ENCODE results near the gene EED. TPM values are rescaled to one million over a fixed set of nuclear protein-coding genes. Genes with fewer than 3 reads are reported as not detected.

The EED gene
- polyA plus RNA-seq, 3 donors: 2.3 to 17.8 (median 5.1) TPM

DNA sequence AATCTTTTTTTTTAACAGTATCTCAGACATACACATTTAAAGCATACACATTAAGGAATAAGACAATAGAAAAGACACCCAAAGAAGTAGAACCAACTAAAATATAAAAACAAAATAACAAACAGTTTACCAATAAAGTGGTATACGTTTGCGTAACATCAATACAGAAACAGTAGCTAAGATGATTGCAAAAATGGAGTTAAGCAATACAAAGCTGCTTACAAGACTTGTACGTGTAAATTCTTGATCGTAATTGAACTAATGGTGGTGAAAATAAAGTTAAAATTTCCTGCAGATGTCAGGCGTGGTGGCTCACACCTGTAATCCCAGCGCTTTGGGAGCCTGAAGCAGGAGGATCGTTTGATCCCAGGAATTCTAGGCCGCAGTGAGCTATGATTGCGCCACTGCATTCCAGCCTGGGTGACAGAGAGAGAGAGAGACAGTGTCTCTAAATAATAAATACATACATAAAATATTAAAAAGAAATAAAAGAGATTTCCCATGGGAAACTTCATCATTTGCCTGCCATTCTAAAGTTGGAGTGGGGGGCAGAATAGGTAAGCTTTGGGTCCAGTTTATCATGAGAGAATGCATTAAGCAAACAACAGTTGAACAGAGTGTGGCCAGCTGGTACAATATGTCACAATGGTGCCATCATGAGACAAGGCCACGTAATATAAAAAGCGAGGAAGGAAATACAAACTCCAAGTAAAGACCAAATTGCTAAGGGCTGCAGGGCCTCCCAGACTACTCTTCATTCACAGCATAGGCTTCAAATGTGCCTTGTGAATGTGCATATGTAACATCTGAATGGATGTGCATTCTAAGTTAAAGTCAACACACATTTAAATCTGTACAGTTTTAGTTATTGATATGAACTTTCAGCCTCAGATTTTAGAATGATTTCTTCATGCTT is 38.9 kb upstream of the EED start:
- intact Hi-C loops (cut with micrococcal nuclease): no loop called here
- peaks cover 0 to 5% (median 0%) of the 10 kb centered on the region in 3 donors for H3K27me3 Mint-ChIP-seq (ENCODE audit: low read depth in 3 of 3)
- Histone ChIP-seq H3K36me3 (replicated peaks in 1 of 2; ENCODE audit: control insufficient read depth in 1 of 2, insufficient read depth in 2 of 2, low read length in 2 of 2) (no peaks in the 10 kb centered on the region), H3K4me3 (replicated peaks in 1 of 3; ENCODE audit: low read depth in 2 of 3, low read length in 3 of 3) (peak overlapping the region in 2 of 3 experiments; percentile 36 to 74), H3K4me2 (replicated peaks; ENCODE audit: extremely low read depth, low read length, poor library complexity, severe bottlenecking) (peak overlapping the region; percentile 76), H3K4me1 (ENCODE audit: control insufficient read depth in 1 of 2, insufficient read depth in 2 of 2, low read length in 2 of 2) (peaks cover 52 to 58% of the 10 kb centered on the region in 2 donors), H4K20me1 (ENCODE audit: insufficient read depth, low read length) (no peaks in the 10 kb centered on the region), H3K27me3 (ENCODE audit: control insufficient read depth in 2 of 2, insufficient read depth in 2 of 2, low read length in 2 of 2) (no peaks in the 10 kb centered on the region), H3K27ac (ENCODE audit: low read depth in 1 of 2, low read length in 2 of 2) (peak overlapping the region; percentile 95 to 96), H3K9ac (ENCODE audit: insufficient read depth, low read length, poor library complexity, severe bottlenecking) (peak overlapping the region; percentile 60), H3K9me3 (replicated peaks in 1 of 2; ENCODE audit: control insufficient read depth in 1 of 2, insufficient read depth in 1 of 2, low read length in 2 of 2) (no peaks in the 10 kb centered on the region), H2AFZ (ENCODE audit: insufficient read depth, low read depth, low read length, poor library complexity, severe bottlenecking) (no peak overlapping the region), H3K79me2 (ENCODE audit: insufficient read depth, low read length) (peaks cover 30% of the 10 kb centered on the region)
- H3K36me3 Mint-ChIP-seq: peaks cover 0 to 2% of the 10 kb centered on the region in 2 donors
- no peak overlapping the region for H3K27ac Mint-ChIP-seq
- TF ChIP-seq, protein P1, sequence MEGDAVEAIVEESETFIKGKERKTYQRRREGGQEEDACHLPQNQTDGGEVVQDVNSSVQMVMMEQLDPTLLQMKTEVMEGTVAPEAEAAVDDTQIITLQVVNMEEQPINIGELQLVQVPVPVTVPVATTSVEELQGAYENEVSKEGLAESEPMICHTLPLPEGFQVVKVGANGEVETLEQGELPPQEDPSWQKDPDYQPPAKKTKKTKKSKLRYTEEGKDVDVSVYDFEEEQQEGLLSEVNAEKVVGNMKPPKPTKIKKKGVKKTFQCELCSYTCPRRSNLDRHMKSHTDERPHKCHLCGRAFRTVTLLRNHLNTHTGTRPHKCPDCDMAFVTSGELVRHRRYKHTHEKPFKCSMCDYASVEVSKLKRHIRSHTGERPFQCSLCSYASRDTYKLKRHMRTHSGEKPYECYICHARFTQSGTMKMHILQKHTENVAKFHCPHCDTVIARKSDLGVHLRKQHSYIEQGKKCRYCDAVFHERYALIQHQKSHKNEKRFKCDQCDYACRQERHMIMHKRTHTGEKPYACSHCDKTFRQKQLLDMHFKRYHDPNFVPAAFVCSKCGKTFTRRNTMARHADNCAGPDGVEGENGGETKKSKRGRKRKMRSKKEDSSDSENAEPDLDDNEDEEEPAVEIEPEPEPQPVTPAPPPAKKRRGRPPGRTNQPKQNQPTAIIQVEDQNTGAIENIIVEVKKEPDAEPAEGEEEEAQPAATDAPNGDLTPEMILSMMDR (IDR thresholded peaks at IDR 0.05): no peak
- DNase-seq: peak; percentile 72 to 92 (median 82)
- peak overlapping the region; percentile 58 to 86 for H3K4me3 Mint-ChIP-seq
- no peaks in the 10 kb centered on the region for H3K9me3 Mint-ChIP-seq
- peaks cover 12% of the 10 kb centered on the region for H3K4me1 Mint-ChIP-seq
- WGBS (ENCODE audit: insufficient coverage): 45% methylated on average over 5 of the region's 11 CpGs

DNA sequence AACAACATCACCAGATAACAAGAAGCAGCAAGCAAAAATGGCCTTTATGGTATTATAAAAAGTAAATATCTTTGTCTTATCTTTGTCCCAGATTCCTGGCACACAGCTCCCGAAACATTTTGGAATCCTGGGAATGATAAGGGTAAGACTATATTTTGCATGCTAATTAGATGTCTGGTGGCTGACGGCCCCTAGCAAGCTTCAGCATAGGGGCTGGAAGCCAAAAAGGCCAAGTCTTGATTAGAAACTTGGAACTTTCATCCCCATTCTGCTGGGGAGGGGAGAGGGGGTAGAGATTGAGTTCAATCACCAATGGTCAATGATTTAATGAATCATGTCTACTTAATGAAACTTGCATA is 38.2 kb upstream of the EED start:
- Histone ChIP-seq H3K36me3 (replicated peaks in 1 of 2; ENCODE audit: control insufficient read depth in 1 of 2, insufficient read depth in 2 of 2, low read length in 2 of 2) (no peaks in the 10 kb centered on the region), H3K27ac (ENCODE audit: low read depth in 1 of 2, low read length in 2 of 2) (peak overlapping the region; percentile 79 to 95), H3K4me2 (replicated peaks; ENCODE audit: extremely low read depth, low read length, poor library complexity, severe bottlenecking) (no peak overlapping the region), H3K79me2 (ENCODE audit: insufficient read depth, low read length) (peaks cover 24% of the 10 kb centered on the region), H3K4me1 (ENCODE audit: control insufficient read depth in 1 of 2, insufficient read depth in 2 of 2, low read length in 2 of 2) (peaks cover 46 to 51% of the 10 kb centered on the region in 2 donors), H3K9ac (ENCODE audit: insufficient read depth, low read length, poor library complexity, severe bottlenecking) (no peak overlapping the region), H3K27me3 (ENCODE audit: control insufficient read depth in 2 of 2, insufficient read depth in 2 of 2, low read length in 2 of 2) (no peaks in the 10 kb centered on the region), H3K4me3 (replicated peaks in 1 of 3; ENCODE audit: low read depth in 2 of 3, low read length in 3 of 3) (no peak overlapping the region), H4K20me1 (ENCODE audit: insufficient read depth, low read length) (no peaks in the 10 kb centered on the region), H3K9me3 (replicated peaks in 1 of 2; ENCODE audit: control insufficient read depth in 1 of 2, insufficient read depth in 1 of 2, low read length in 2 of 2) (no peaks in the 10 kb centered on the region), H2AFZ (ENCODE audit: insufficient read depth, low read depth, low read length, poor library complexity, severe bottlenecking) (no peak overlapping the region)
- Mint-ChIP-seq H3K27me3 (ENCODE audit: low read depth in 3 of 3) (peaks cover 0 to 5% (median 0%) of the 10 kb centered on the region in 3 donors), H3K36me3 (peaks cover 0 to 2% of the 10 kb centered on the region in 2 donors), H3K9me3 (no peaks in the 10 kb centered on the region), H3K4me3 (no peak overlapping the region), H3K27ac (no peak overlapping the region), H3K4me1 (peaks cover 12% of the 10 kb centered on the region)
- TF ChIP-seq, protein P1 (IDR thresholded peaks at IDR 0.05): no peak
- intact Hi-C loops (cut with micrococcal nuclease): no loop called here
- WGBS (ENCODE audit: insufficient coverage): 100% methylated on average over 1 of the region's 2 CpGs
- no peak for DNase-seq

All from CD14-positive monocyte (primary cell).